Renal cortex interstitium (tissue), 11 donors: ENCODE measurements around the gene VWC2. TPM values are rescaled to one million over a fixed set of nuclear protein-coding genes. Genes with fewer than 3 reads are reported as not detected.
A peak's percentile ranks its signal among the peaks of the same experiment; 100 is the strongest.
"Not testable (repeated sequence)": the region's sequence is repeated elsewhere in the genome, so short reads cannot be mapped to it uniquely, and the experiment has no call there.

Experiments used
- DNase-seq, 11 donors: peaks; one replicate each; pipeline ENCODE4 v3.0.0-alpha.2; 2013; ENCODE audit warnings: low read depth in 9 of 11, low spot score in 4 of 11; ENCODE audit errors: extremely low read depth in 1 of 11
- polyA plus RNA-seq, 3 donors: library from polyadenylated mRNA; unstranded; fragments of 120-200 nt; gene quantifications; one replicate each; pipeline ENCODE4 v1.2.1, GENCODE V29; 2013; ENCODE audit not compliant: insufficient read length in 3 of 3

VWC2 gene
- polyA plus RNA-seq, 3 donors = 0.65 to 1.1 (median 1.0) TPM

DNA sequence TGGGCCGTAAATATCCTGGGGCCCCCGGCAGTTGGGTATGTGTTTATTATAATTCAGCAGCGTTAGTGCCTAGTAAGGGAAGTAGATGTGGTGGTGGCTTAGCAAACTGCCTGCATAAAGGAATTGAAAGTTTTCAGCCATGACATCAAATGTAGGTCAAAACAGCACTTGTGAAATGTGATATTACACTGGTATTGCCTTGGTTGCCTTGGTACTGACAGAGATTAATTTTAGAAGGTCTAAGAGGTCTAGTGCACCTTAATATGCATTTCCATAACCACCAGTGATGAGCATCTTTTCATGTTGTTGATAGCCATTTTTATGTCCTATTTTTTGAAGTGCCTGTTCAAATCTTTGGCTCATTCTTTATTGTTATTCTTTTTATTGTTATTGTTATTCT is 50.1 kb downstream of the VWC2 start:
- DNase-seq = no peak

DNA sequence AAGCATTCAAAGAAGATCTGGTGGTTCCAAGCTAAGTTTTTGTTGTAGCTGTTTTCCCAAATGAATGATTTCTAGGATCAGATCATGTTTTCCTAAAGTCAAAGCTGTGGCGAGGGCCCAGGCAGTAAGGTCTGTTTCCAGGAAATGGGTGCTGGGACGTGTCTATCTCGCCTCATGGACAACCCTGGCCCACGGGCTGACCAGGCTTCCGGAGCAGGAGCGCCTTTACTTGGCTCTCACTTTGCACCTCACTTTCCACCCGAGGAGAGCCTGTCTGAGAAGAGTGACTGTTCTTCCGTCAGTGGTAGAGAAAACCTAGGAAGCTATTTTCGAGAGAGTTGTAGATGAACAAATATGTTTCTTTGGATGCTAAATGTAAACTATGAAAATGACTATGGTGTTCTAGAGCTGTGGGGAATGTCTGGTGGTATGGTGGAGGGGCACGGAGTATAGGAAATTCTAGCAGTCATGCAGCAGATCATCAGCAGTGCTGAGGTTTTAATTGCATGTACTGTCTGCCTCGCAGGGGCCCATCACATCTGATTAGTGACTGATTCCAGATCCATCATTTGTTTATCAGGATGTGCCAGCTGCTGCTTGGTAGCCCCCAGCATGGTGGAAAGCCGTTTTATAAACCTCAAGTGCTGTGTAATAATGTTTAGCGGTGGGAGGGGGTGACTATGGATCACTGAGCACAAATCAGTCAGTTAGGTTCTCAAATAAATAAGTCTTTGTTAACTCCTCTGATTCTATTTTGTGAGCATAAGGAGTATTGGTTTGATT is 66.6 kb downstream of the VWC2 start:
- DNase-seq = no peak

GRCh38 chr7:49840751-49841405 is 67.4 kb downstream of the VWC2 start:
- no peak for DNase-seq

- DNase-seq = no peak
Measured at GRCh38 chr7:49845626-49846025, 72.2 kb downstream of the VWC2 start.

GRCh38 chr7:49848211-49848841 is 74.9 kb downstream of the VWC2 start:
- DNase-seq = no peak

DNA sequence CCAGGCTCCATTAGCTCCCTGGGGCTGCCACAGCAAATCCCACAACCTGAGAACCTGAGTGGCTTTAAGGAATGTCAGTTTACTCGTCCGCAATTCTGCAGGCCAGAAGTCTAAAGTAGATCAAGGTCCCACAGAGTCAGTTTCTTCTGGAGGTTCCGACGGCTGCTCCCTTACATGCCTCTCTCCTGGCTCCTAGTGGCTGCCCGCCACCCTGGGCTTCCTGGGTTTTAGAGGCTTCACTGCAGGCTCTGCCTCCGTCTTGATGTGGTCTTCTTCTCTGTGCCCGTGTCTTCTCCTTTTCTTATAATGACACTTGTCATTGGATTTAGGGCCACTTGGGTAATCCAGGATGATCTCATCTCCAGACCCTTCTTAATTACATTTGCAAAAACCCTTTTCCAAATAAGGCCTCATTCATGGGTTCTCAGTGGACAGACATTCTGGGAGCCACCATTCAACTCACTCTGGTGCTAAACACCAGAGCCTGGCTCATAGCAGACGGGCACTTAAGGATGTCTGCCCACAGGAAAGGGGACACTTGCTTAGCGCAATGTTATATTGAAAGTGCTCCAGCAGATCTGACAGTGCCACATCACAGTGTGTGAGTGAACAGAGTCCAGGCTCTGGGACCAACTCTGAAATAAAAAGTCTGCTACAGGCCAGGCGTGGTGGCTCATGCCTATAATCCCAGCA is 77.6 kb downstream of the VWC2 start:
- no peak for DNase-seq

DNA sequence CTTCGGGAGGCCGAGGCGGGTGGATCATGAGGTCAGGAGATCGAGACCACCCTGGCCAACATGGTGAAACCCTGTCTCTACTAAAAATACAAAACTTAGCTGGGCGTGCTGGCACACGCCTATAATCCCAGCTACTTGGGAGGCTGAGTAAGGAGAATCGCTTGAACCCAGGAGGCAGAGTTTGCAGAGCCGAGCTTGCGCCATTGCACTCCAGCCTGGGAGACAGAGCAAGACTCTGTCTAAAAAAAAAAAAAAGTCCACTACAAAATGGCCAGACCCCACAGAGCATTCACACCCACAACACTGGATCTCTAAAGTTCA is 78.1 kb downstream of the VWC2 start:
- not testable (repeated sequence) for DNase-seq

DNA sequence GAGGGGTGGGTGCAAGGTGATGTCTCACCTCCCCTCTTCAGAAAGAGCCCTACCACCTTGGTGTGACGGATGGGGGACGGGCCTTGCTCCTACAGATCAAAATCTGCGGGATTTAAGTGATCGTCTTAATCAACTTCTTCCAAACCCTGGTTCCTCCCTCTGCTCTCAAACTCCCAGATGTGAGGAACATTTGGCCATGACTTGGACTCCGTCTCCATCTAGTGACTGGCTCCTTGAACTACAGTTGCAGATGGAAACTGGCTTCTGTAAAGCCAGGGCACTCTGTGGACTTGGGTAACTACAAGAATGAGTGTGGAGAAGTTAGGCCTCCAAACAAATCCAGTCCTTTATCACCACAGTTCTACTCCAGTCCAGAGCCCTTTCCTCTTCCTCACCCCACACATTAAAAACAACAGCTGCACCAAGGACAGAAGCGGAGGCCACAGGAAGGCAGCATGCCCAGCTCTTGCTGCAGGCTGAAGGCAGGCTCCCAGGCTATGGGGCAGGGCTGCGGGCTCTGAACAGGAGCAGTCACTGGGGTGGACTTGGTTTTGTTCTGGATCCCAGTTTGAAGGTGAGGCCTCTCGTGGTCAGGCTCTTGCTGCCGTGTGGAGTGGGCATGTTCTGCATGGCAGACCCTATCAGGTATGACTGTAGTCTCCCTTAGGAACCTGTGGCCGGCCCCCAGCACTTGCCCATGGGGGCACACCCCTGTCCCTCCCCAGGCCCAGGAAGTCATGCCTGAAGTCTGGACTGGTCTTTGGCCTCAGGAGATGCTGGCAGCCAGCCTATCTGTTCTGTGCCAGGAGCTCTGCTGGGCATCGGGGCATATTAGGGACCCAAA is 79.4 kb downstream of the VWC2 start:
- peak; percentile 43 to 69 (median 55) for DNase-seq

DNA sequence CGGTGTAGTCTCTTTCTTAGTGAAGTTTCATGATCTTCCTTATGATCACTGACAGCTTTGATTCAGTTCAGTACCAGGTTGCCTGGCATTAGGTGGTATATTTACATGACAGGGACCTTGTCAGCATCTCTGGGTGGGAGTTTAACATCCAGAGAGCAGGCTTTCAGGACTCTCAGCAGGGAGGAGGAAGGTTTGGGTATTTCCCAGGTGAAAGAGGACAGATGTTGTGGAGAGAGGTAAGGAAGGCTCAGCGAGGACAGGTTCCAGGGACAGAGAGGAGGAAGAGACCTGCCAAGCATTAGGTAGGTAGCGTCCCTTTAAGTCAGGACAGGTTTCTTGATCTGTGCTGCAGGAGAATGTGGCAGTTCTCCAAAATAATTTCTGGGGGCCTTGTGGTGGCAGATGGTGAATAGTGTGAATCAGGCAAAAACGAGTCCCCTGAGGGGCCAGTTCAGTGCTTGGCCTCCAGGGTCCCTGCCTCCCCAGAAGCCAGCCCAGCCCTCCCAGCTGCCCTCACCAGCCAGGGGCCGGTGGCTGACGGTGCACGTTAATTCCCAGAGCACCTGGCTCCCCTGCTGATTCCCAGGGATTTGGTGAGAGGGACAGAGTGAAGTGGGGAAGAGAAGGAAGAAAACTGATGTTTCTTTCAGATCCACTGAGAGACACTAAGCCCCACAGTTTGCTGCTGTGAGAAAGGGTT is 82.0 kb downstream of the VWC2 start:
- no peak for DNase-seq

- no peak for DNase-seq
Measured at GRCh38 chr7:49860293-49860692, 86.9 kb downstream of the VWC2 start.

GRCh38 chr7:49866076-49866735 is 92.8 kb downstream of the VWC2 start:
- DNase-seq = no peak

GRCh38 chr7:49866910-49867309 is 93.5 kb downstream of the VWC2 start:
- no peak for DNase-seq

DNA sequence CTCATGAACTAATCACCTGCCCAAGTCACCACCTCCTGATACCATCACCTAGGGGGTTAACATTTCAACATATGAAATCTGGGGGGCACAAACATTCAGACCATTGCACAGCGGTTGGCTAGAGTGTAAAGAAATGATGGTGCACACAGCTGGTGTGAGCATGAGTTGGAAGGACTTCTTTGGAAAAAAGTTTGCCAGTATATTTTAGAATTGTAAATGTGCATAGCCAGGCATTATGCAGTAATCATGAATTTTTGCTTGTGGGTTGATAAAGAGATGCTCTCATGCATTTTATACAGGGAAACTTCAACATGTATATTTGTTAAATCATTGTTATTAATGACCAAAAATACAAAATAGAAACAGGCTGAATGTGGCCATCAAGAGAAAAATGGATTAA is 100.0 kb downstream of the VWC2 start:
- no peak for DNase-seq

DNA sequence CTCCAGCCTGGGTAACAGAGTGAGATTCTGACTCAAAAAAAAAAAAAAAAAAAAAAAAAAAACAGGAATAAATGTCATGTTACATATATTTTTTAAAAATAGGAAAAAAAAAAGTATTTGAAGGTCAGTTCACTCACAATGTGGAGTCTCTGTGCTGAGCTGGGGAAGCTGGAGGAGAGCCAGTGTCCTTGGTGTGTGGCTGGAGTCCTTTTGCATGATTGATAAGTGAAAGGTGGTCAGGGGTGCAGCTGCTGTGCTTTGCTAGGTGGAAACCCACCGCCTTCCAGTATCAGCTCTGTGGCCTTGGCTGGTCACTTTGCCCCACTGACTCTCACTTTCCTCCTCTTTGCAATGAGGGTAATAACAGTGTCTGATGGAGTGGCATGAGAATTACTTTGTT is 101.9 kb downstream of the VWC2 start:
- no peak for DNase-seq

GRCh38 chr7:49876202-49876601 is 102.8 kb downstream of the VWC2 start:
- no peak for DNase-seq

GRCh38 chr7:49878089-49878488 is 104.7 kb downstream of the VWC2 start:
- DNase-seq = no peak

GRCh38 chr7:49878627-49879026 is 105.2 kb downstream of the VWC2 start:
- no peak for DNase-seq

DNA sequence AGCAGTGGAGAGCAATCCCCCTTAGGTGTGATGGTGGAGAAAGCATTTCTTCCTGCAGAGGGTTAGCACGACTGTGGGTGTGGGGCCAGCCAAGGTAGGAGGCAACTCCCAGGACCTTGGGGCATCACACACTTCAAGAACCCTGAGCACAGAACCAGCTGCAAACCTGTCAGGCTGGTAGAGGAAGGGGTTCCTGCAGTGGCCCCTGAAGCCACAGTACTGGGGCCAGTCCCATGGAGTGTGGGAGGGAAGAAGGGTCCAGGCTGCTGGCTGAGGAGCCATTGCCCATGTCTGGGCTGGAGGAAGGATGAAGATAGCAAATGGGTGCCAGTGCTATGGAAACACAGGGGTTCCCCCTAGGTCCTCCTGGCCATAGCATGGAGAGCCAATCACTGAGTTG is 110.5 kb downstream of the VWC2 start:
- no peak for DNase-seq
